WTC11 (cell line): ENCODE results near the gene COL4A2. TPM values are rescaled to one million over a fixed set of nuclear protein-coding genes. Genes with fewer than 3 reads are reported as not detected.

Experiments used
- ATAC-seq: fragments of 200-7000 bp; cut with Tn5 transposase; 2 replicates; pipeline ENCODE4 v1.10.0; 2021; ENCODE audit warnings: mild to moderate bottlenecking, moderate library complexity
- CTCF ChIA-PET: fragments of 300-600 bp; sonication (Branson Sonifier 250); formaldehyde crosslinking; loops from one replicate; lab custom pipeline; 2021; ENCODE audit warnings: antibody characterized with exemption; lab: Charles Lee
- POLR2A ChIA-PET: fragments of 350-600 bp; sonication (Branson Sonifier 250); formaldehyde crosslinking; loops from one replicate; lab custom pipeline; 2021; ENCODE audit warnings: antibody characterized with exemption; lab: Charles Lee
- DNase-seq: peaks from one replicate; pipeline ENCODE4 v3.0.0; 2021; ENCODE audit warnings: low spot score
- H3K27ac Mint-ChIP-seq: 2 replicates; pipeline ENCODE4 v1.8.0; 2021; ENCODE audit warnings: mixed read lengths
- H3K27me3 Mint-ChIP-seq: 2 replicates; pipeline ENCODE4 v1.8.0; 2021; ENCODE audit warnings: low read depth, mild to moderate bottlenecking, moderate library complexity, mixed read lengths
- H3K36me3 Mint-ChIP-seq: 2 replicates; pipeline ENCODE4 v1.8.0; 2021; ENCODE audit warnings: mixed read lengths
- H3K4me1 Mint-ChIP-seq: 2 replicates; pipeline ENCODE4 v1.8.0; 2022; ENCODE audit warnings: mixed read lengths
- H3K4me3 Mint-ChIP-seq: 2 replicates; pipeline ENCODE4 v1.8.0; 2021; ENCODE audit warnings: mild to moderate bottlenecking, moderate library complexity, mixed read lengths
- H3K9me3 Mint-ChIP-seq: 2 replicates; pipeline ENCODE4 v1.8.0; 2021; ENCODE audit warnings: mixed read lengths
- EMX1 ChIP-seq: fragments of 250-450 bp; sonication (Bioruptor Pico); IDR thresholded peaks from 2 replicates; pipeline ENCODE4 v1.8.0; 2021; ENCODE audit warnings: mild to moderate bottlenecking
- FOXP1 ChIP-seq: sonication (generic); formaldehyde crosslinking; IDR thresholded peaks from 2 replicates; pipeline ENCODE4 v1.8.0; 2022; ENCODE audit warnings: missing genetic modification reagents, mild to moderate bottlenecking, moderate library complexity, borderline replicate concordance
- MXD4 ChIP-seq: fragments of 250-450 bp; sonication (Bioruptor Pico); IDR thresholded peaks from 2 replicates; pipeline ENCODE4 v1.8.0; 2021; ENCODE audit warnings: mild to moderate bottlenecking, moderate library complexity, borderline replicate concordance
- NFYB ChIP-seq: sonication (generic); formaldehyde crosslinking; conservative IDR thresholded peaks from 2 replicates; pipeline ENCODE4 v1.8.0; 2022; ENCODE audit warnings: low read depth, missing genetic modification reagents
- SMAD3 ChIP-seq: sonication (generic); formaldehyde crosslinking; IDR thresholded peaks from 2 replicates; pipeline ENCODE4 v1.8.0; 2022; ENCODE audit warnings: missing genetic modification reagents, mild to moderate bottlenecking, borderline replicate concordance
- TP53 ChIP-seq: sonication (generic); formaldehyde crosslinking; IDR thresholded peaks from 2 replicates; pipeline ENCODE4 v1.8.1; 2023; ENCODE audit warnings: mild to moderate bottlenecking, missing genetic modification reagents
- ZNF317 ChIP-seq: sonication (generic); formaldehyde crosslinking; IDR thresholded peaks from 2 replicates; pipeline ENCODE4 v1.8.1; 2023; ENCODE audit warnings: low read depth, mild to moderate bottlenecking, moderate library complexity, missing genetic modification reagents, borderline replicate concordance
- ZNF423 ChIP-seq: fragments of 250-450 bp; sonication (Bioruptor Pico); IDR thresholded peaks from 2 replicates; pipeline ENCODE4 v2.1.2; 2022; ENCODE audit warnings: mild to moderate bottlenecking, moderate library complexity
- total RNA-seq: library from RNA; stranded (reverse); gene quantifications from 3 replicates; pipeline ENCODE4 v1.2.3, GENCODE V29; 2021
- TF ChIP-seq, protein P1 (sequence below): fragments of 250-450 bp; sonication (Bioruptor Pico); conservative IDR thresholded peaks from 2 replicates; pipeline ENCODE4 v1.9.0; 2021; ENCODE audit warnings: mild to moderate bottlenecking
- TF ChIP-seq, protein P2 (sequence below): sonication (generic); formaldehyde crosslinking; IDR thresholded peaks from 2 replicates; pipeline ENCODE4 v1.8.1; 2023; ENCODE audit warnings: mild to moderate bottlenecking, missing genetic modification reagents, moderate library complexity
- TF ChIP-seq, protein P3 (sequence below): sonication (generic); formaldehyde crosslinking; IDR thresholded peaks from 2 replicates; pipeline ENCODE4 v1.8.1; 2023; ENCODE audit warnings: mild to moderate bottlenecking, missing genetic modification reagents
- TF ChIP-seq, protein P4 (sequence below): sonication (generic); formaldehyde crosslinking; IDR thresholded peaks from 2 replicates; pipeline ENCODE4 v1.8.1; 2022; ENCODE audit warnings: missing genetic modification reagents, borderline replicate concordance
- TF ChIP-seq, protein P5 (sequence below): sonication (generic); formaldehyde crosslinking; IDR thresholded peaks from 2 replicates; pipeline ENCODE4 v1.8.0; 2022; ENCODE audit warnings: mild to moderate bottlenecking, missing genetic modification reagents
- TF ChIP-seq, protein P6 (sequence below): fragments of 250-450 bp; sonication (Bioruptor Pico); IDR thresholded peaks from 2 replicates; pipeline ENCODE4 v1.9.0; 2021; ENCODE audit warnings: moderate library complexity, mild to moderate bottlenecking, inconsistent platforms, borderline replicate concordance
- TF ChIP-seq, protein P7 (sequence below): sonication (generic); formaldehyde crosslinking; IDR thresholded peaks from 2 replicates; pipeline ENCODE4 v1.8.1; 2023; ENCODE audit warnings: mild to moderate bottlenecking, missing genetic modification reagents, moderate library complexity
- TF ChIP-seq, protein P8 (sequence below): sonication (generic); formaldehyde crosslinking; IDR thresholded peaks from 2 replicates; pipeline ENCODE4 v1.8.1; 2023; ENCODE audit warnings: mild to moderate bottlenecking, missing genetic modification reagents
- TF ChIP-seq, protein P9 (sequence below): sonication (generic); formaldehyde crosslinking; IDR thresholded peaks from 2 replicates; pipeline ENCODE4 v1.8.1; 2023; ENCODE audit warnings: mild to moderate bottlenecking, moderate library complexity, missing genetic modification reagents

Gene COL4A2
- total RNA-seq, 1 experiment from 2014 or later, result 109 TPM

DNA sequence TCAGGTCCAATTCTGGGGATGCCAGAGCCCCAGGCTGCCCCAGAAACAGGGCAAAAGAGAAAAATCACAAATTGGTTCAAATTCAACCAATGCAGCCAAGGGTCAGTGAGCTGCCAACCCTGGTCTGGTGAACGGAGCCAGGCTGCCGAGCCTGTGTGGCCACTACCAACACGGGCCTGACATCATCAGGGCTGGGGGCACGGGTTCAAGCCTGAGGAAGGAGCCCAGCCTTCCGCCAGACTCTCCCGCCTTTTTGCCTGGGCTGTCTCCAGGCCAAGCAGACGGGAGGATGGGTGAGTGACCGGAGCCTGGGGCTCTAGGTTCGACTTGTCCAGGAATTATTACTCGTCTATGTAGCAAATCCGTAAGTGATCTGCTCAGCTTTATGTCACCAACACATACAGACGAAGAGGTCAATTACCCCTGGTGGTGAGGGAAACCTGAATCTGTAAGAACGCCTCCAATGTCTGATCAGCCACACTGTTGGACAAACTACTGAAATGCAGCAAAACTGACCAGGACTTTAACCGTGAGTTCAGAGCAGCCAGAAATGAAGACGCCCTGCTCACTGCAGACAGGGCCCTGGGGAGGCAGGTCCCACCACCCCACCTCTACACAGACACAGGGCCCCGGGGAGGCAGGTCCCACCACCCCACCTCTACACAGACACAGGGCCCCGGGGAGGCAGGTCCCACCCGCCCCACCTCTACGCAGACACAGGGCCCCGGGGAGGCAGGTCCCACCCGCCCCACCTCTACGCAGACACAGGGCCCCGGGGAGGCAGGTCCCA, 222.6 kb downstream of the COL4A2 start (continued):
- TF ChIP-seq, protein P1, sequence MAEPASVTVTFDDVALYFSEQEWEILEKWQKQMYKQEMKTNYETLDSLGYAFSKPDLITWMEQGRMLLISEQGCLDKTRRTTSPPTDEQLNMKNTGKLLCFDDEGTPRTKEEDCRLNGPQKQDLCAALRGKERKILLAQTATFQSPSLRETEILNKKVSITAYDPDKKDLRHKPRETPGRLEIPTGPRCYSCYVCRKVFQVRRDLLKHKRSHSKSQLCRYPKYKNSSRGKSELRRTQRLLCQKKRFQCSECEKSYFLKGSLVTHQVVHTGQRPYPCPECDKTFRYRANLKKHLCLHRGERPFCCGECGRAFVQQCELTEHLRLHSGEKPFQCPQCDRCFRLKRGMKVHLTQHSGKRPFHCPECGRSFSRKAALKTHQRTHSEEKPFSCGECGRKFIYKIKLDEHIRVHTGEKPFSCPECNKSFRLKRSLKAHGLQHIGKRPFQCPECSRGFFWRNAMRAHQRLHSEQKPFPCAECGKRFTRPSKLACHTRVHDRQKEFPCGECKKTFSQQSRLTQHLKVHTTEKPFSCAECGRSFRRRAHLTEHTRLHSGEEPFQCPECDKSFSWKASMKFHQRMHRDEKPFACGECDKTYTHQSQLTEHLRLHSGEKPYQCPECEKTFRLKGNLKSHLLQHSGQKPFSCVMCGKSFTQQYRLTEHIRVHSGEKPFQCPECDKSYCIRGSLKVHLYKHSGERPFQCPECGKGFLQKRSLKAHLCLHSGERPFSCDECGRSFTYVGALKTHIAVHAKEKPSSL, result no peak
- TF ChIP-seq, protein P2, sequence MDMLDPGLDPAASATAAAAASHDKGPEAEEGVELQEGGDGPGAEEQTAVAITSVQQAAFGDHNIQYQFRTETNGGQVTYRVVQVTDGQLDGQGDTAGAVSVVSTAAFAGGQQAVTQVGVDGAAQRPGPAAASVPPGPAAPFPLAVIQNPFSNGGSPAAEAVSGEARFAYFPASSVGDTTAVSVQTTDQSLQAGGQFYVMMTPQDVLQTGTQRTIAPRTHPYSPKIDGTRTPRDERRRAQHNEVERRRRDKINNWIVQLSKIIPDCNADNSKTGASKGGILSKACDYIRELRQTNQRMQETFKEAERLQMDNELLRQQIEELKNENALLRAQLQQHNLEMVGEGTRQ, result no peak
- TF ChIP-seq EMX1, result no peak
- TF ChIP-seq MXD4 (CRISPR knock-in tag), result no peak
- no peak for TF ChIP-seq FOXP1 (CRISPR knock-in tag)
- TF ChIP-seq, protein P3, sequence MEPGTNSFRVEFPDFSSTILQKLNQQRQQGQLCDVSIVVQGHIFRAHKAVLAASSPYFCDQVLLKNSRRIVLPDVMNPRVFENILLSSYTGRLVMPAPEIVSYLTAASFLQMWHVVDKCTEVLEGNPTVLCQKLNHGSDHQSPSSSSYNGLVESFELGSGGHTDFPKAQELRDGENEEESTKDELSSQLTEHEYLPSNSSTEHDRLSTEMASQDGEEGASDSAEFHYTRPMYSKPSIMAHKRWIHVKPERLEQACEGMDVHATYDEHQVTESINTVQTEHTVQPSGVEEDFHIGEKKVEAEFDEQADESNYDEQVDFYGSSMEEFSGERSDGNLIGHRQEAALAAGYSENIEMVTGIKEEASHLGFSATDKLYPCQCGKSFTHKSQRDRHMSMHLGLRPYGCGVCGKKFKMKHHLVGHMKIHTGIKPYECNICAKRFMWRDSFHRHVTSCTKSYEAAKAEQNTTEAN (CRISPR knock-in tag), result no peak
- TF ChIP-seq, protein P4, sequence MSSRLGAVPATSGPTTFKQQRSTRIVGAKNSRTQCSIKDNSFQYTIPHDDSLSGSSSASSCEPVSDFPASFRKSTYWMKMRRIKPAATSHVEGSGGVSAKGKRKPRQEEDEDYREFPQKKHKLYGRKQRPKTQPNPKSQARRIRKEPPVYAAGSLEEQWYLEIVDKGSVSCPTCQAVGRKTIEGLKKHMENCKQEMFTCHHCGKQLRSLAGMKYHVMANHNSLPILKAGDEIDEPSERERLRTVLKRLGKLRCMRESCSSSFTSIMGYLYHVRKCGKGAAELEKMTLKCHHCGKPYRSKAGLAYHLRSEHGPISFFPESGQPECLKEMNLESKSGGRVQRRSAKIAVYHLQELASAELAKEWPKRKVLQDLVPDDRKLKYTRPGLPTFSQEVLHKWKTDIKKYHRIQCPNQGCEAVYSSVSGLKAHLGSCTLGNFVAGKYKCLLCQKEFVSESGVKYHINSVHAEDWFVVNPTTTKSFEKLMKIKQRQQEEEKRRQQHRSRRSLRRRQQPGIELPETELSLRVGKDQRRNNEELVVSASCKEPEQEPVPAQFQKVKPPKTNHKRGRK (CRISPR knock-in tag), result no peak
- TF ChIP-seq, protein P5, sequence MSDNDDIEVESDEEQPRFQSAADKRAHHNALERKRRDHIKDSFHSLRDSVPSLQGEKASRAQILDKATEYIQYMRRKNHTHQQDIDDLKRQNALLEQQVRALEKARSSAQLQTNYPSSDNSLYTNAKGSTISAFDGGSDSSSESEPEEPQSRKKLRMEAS (CRISPR knock-in tag), result no peak
- TF ChIP-seq ZNF317 (CRISPR knock-in tag), result no peak
- TF ChIP-seq NFYB, result no peak
- TF ChIP-seq, protein P6, sequence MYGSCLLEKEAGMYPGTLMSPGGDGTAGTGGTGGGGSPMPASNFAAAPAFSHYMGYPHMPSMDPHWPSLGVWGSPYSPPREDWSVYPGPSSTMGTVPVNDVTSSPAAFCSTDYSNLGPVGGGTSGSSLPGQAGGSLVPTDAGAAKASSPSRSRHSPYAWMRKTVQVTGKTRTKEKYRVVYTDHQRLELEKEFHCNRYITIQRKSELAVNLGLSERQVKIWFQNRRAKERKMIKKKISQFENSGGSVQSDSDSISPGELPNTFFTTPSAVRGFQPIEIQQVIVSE (CRISPR knock-in tag), result no peak
- TF ChIP-seq, all 79 proteins: peak for 0

DNA sequence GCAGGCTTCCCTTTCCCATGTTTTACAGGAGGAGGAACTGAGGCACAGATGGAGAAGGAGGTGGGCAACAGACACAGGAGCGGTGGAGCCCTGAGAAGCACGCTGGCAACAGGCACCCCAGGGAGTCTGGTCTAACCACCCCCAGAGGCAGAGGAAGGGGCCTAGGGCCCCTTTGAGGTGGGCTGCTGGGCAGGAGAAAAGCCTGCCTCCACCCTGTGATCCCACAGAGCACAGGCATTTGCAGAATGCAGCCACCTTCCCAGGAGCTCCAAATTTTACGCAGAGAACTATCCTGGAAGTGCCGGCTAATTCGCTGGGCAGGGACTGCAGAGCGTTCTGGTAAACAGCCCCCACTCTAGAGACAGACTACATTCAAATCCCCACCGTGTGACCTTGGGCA, 224.0 kb downstream of the COL4A2 start:
- Mint-ChIP-seq H3K4me1 (peaks cover 45% of the 10 kb centered on the region), H3K4me3 (no peak overlapping the region), H3K9me3 (no peaks in the 10 kb centered on the region), H3K36me3 (no peaks in the 10 kb centered on the region), H3K27me3 (no peaks in the 10 kb centered on the region; the same call in 1 of the 2 replicates), H3K27ac (peak overlapping the region; percentile 92)
- CTCF ChIA-PET, result interaction anchor here (1.6 to 3.1 kb wide), 2 partner anchors 13 to 75 kb away, joined by 3 to 16 read pairs; no protein-coding TSS in a partner anchor
- peak; percentile 40 for ATAC-seq
- peak; percentile 18; the same call in 1 of the 2 replicates for TF ChIP-seq ZNF423 (CRISPR knock-in tag)
- TF ChIP-seq, protein P7, sequence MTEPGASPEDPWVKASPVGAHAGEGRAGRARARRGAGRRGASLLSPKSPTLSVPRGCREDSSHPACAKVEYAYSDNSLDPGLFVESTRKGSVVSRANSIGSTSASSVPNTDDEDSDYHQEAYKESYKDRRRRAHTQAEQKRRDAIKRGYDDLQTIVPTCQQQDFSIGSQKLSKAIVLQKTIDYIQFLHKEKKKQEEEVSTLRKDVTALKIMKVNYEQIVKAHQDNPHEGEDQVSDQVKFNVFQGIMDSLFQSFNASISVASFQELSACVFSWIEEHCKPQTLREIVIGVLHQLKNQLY (CRISPR knock-in tag), result no peak
- POLR2A ChIA-PET, result no interaction called here
- DNase-seq, result no peak

DNA sequence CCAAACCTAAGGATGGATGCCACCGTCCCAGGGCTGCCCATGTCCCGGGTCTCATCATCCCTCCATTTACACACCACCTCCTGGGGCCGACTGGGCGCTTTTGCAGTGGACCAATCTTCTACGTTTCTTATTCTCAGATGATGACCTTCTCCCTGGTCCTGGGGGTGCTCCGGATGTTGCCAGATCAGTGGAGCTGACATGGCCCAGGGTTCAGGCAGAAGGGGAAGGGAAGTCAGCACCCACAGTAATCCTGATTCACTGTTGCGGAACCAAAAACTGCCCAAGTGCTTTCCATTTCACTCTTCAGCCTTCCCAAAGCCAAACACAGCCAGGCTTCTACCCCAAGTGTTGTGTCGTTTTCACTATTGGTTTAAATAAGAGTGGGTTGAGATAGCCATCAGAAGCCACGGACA, 224.6 kb downstream of the COL4A2 start:
- POLR2A ChIA-PET, result interaction anchor here (0.9 kb wide), 1 partner anchor 17 kb away, joined by 3 read pairs; no protein-coding TSS in a partner anchor
- H3K4me3 Mint-ChIP-seq, result no peak overlapping the region
- TF ChIP-seq, protein P8, sequence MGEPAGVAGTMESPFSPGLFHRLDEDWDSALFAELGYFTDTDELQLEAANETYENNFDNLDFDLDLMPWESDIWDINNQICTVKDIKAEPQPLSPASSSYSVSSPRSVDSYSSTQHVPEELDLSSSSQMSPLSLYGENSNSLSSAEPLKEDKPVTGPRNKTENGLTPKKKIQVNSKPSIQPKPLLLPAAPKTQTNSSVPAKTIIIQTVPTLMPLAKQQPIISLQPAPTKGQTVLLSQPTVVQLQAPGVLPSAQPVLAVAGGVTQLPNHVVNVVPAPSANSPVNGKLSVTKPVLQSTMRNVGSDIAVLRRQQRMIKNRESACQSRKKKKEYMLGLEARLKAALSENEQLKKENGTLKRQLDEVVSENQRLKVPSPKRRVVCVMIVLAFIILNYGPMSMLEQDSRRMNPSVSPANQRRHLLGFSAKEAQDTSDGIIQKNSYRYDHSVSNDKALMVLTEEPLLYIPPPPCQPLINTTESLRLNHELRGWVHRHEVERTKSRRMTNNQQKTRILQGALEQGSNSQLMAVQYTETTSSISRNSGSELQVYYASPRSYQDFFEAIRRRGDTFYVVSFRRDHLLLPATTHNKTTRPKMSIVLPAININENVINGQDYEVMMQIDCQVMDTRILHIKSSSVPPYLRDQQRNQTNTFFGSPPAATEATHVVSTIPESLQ (CRISPR knock-in tag), result no peak
- TF ChIP-seq, protein P9, sequence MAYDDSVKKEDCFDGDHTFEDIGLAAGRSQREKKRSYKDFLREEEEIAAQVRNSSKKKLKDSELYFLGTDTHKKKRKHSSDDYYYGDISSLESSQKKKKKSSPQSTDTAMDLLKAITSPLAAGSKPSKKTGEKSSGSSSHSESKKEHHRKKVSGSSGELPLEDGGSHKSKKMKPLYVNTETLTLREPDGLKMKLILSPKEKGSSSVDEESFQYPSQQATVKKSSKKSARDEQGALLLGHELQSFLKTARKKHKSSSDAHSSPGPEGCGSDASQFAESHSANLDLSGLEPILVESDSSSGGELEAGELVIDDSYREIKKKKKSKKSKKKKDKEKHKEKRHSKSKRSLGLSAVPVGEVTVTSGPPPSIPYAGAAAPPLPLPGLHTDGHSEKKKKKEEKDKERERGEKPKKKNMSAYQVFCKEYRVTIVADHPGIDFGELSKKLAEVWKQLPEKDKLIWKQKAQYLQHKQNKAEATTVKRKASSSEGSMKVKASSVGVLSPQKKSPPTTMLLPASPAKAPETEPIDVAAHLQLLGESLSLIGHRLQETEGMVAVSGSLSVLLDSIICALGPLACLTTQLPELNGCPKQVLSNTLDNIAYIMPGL (CRISPR knock-in tag), result no peak
- no peak for TF ChIP-seq SMAD3 (CRISPR knock-in tag)
- TF ChIP-seq TP53 (CRISPR knock-in tag), result no peak

More for the DNA sequence above, 224.6 kb downstream of the COL4A2 start:
- H3K4me1 Mint-ChIP-seq, result peaks cover 41% of the 10 kb centered on the region
- CTCF ChIA-PET, result interaction anchor here (1.6 to 3.1 kb wide), 2 partner anchors 13 to 76 kb away, joined by 3 to 16 read pairs; no protein-coding TSS in a partner anchor
- DNase-seq (no peak), ATAC-seq (no peak)
- H3K27ac Mint-ChIP-seq, result peak overlapping the region; percentile 28
- H3K27me3 Mint-ChIP-seq, result no peaks in the 10 kb centered on the region; the same call in 1 of the 2 replicates
- H3K9me3 Mint-ChIP-seq, result no peaks in the 10 kb centered on the region
- no peaks in the 10 kb centered on the region for H3K36me3 Mint-ChIP-seq
